Kidney epithelial cell (primary cell): ENCODE results near the gene KIF1B. TPM values are rescaled to one million over a fixed set of nuclear protein-coding genes. Genes with fewer than 3 reads are reported as not detected.

Source experiments
- DNase-seq: peaks from one replicate; pipeline ENCODE4 v3.0.0-alpha.2; 2010; ENCODE audit warnings: low read depth
- H3K27me3 ChIP-seq: 2 replicates; pipeline ENCODE4 v1.6.0; 2011; ENCODE audit warnings: low read length; ENCODE audit not compliant: control insufficient read depth, insufficient read depth
- H3K36me3 ChIP-seq: 2 replicates; pipeline ENCODE4 v1.5.1; 2011; ENCODE audit warnings: low read length; ENCODE audit not compliant: control insufficient read depth, insufficient read depth
- H3K4me3 ChIP-seq: 2 replicates; pipeline ENCODE4 v1.5.1; 2011; ENCODE audit warnings: low read depth, mild to moderate bottlenecking, control low read depth, low read length
- CTCF ChIP-seq: IDR thresholded peaks from 2 replicates; pipeline ENCODE4 v1.5.1; 2011; ENCODE audit warnings: mild to moderate bottlenecking, moderate library complexity, low read length, control low read depth, inconsistent platforms; ENCODE audit not compliant: insufficient read depth, poor library complexity, severe bottlenecking
- total RNA-seq: library from RNA; depleted of rRNA; stranded (reverse); fragments of >200 nt; gene quantifications from 2 replicates; pipeline ENCODE4 v1.2.3, GENCODE V29; 2015

The KIF1B gene
- total RNA-seq, 1 donor from 2014 or later, result 33.9 TPM

- Histone ChIP-seq H3K4me3 (no peak overlapping the region), H3K36me3 (no peaks in the 10 kb centered on the region), H3K27me3 (no peaks in the 10 kb centered on the region)
- no peak for DNase-seq
- no peak for TF ChIP-seq CTCF
Measured at GRCh38 chr1:10291705-10292104, 81.3 kb downstream of the KIF1B start.

GRCh38 chr1:10292188-10292587, 81.8 kb downstream of the KIF1B start:
- no peak for TF ChIP-seq CTCF
- DNase-seq, result no peak
- no peaks in the 10 kb centered on the region for H3K36me3 ChIP-seq

GRCh38 chr1:10295481-10296085, 85.2 kb downstream of the KIF1B start:
- no peaks in the 10 kb centered on the region for H3K27me3 ChIP-seq
- no peak overlapping the region for H3K4me3 ChIP-seq
- TF ChIP-seq CTCF, result no peak
- DNase-seq, result no peak
- no peaks in the 10 kb centered on the region for H3K36me3 ChIP-seq

More at GRCh38 chr1:10292188-10292587, 81.8 kb downstream of the KIF1B start:
- Histone ChIP-seq H3K27me3 (no peaks in the 10 kb centered on the region), H3K4me3 (no peak overlapping the region)

GRCh38 chr1:10299151-10299550, 88.8 kb downstream of the KIF1B start:
- no peak for TF ChIP-seq CTCF
- no peak for DNase-seq
- Histone ChIP-seq H3K36me3 (no peaks in the 10 kb centered on the region), H3K27me3 (no peaks in the 10 kb centered on the region), H3K4me3 (no peak overlapping the region)

- no peak for DNase-seq
- no peak for TF ChIP-seq CTCF
- Histone ChIP-seq H3K36me3 (no peaks in the 10 kb centered on the region), H3K27me3 (no peaks in the 10 kb centered on the region), H3K4me3 (no peak overlapping the region)
Measured at GRCh38 chr1:10302416-10302815, 92.0 kb downstream of the KIF1B start.

- H3K4me3 ChIP-seq, result no peak overlapping the region
- H3K36me3 ChIP-seq, result no peaks in the 10 kb centered on the region
- TF ChIP-seq CTCF, result no peak
- H3K27me3 ChIP-seq, result no peaks in the 10 kb centered on the region
- DNase-seq, result no peak
Measured at GRCh38 chr1:10304295-10304694, 93.9 kb downstream of the KIF1B start.
